Caki2 (cell line): ENCODE data around the gene MNAT1. TPM values are rescaled to one million over a fixed set of nuclear protein-coding genes. Genes with fewer than 3 reads are reported as not detected.
"Not testable (repeated sequence)": the region's sequence is repeated elsewhere in the genome, so short reads cannot be mapped to it uniquely, and the experiment has no call there.

ENCODE experiments used
- DNase-seq: peaks from one replicate; pipeline ENCODE4 v3.0.0-alpha.2; 2015; ENCODE audit warnings: low read depth
- in situ Hi-C: cut with HindIII; loops from 2 replicates; pipeline ENCODE4 v1.10.0; 2016; ENCODE audit warnings: low sequenced_read_pairs, low pct_unique_long_range_greater_than_20kb, mixed read lengths
- total RNA-seq: library from RNA; depleted of rRNA; stranded (reverse); fragments of >200 nt; shearing (Covaris generic); gene quantifications from 2 replicates; pipeline ENCODE4 v1.2.3, GENCODE V29; 2014; ENCODE audit warnings: low replicate concordance; rRNA removed

Gene MNAT1
- total RNA-seq = 49.3 and 94.1 TPM in 2 replicates

DNA sequence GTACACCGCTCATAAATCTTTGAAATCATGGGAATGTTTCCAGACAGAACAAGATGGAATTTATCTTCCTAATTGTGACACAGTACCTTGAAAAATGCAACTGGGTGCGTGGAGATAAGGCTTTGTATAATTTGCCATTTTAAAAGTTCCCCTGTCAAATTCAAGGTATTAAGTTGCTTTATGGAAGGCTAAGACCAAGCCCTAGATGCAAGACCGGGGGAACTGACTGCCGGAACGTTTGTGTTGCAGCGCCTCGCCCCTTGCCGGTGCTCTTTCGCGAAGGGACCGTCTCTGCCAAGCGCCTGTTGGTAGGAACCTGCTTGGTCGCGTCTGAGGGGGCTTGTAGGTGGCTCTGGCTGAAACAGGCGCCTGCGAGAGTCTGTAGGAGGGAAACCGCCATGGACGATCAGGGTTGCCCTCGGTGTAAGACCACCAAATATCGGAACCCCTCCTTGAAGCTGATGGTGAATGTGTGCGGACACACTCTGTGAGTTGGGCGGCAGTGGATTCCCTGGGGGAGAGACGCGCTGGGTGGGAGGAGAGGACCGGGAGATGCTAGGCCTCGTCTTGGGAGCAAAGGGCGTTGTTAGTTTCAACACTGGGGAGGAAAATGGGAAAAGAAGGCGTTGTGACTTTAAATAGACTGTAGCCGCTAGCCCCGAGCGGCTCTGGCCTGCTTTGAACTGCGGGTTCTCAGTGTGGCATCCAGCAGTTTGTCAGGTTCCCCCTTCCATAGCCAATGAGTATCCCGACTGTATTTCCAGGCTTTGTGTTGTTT lies at the start of gene MNAT1:
Gene MNAT1, plus strand, starts transcription at position 297 of the 778 bp plus-strand sequence. Its CDS starts 102 bp downstream, at position 399.
- peak; percentile 66 for DNase-seq
- in situ Hi-C loops = no loop called here

DNA sequence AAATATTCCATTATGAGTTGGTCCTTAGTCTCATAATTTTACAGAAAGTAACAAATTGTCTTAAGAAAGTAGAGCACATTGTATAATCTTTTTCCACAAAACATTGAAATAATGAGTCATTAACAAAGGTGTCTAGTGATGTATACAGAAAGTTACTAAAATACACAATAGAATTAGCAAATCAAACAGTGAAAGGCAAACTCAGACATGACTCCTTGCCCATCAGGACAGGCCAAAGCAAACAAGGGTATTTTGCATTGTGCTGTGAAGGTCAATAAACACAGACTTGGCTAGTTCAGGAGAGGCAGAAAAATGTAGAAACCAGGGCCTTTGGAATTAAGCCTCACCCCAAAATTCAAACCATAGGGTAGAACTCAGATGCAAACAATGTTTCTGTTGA lies 47.7 kb upstream of the MNAT1 start:
- in situ Hi-C loops = no loop called here
- DNase-seq = no peak

DNA sequence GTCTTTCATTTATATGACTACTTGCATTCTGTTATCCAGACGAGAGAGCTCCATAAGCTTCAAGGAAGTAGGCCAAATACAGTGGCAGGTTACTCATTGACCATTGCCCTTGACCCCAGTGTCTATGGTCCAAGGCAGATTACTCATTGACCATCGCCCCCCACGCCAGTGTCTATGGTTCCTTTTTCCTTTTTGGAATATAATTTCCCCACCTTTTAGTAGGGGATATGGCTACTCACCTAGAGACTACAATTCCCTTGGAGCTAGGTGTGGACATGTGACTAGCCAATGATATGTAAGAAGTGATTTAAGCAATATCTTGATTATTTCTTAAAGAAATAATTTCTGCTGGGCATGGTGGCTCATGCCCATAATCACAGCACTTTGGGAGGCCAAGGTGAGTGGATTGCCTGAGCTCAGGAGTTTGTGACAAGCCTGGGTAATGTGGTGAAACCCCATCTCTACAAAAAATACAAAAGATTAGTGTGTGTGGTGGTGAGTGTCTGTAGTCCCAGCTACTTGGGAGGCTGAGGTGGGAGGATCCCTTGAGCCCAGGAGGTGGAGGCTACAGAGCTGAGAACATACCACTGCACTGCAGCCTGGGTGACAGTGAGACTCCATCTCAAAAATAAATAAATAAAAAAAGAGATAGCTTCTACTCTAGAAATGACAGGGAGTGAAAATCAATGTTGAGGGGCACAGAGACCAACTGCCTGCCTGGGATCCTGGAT lies 43.0 kb upstream of the MNAT1 start:
- in situ Hi-C loops = no loop called here
- no peak for DNase-seq

DNA sequence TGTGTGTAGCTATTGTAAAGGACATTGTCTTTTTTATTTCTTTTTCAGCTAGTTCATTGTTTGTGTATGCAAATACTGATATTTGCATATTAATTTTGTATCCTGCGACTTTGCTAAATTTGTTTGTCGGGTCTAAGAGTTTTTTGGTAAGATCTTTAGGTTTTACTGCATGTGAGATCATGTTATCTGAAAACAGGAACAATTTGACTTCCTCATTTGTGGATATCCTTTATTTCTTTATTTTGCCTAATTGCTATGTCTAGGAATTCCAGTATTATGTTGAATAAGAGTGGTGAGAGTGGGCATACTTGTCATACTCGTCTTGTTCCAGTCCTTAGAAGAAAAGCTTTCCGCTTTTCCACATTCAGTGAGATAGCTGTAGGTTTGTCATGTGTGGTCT lies 39.2 kb upstream of the MNAT1 start:
- in situ Hi-C loops = no loop called here
- DNase-seq = no peak

GRCh38 chr14:60700598-60700997 lies 34.0 kb upstream of the MNAT1 start:
- no peak for DNase-seq
- in situ Hi-C loops = no loop called here

DNA sequence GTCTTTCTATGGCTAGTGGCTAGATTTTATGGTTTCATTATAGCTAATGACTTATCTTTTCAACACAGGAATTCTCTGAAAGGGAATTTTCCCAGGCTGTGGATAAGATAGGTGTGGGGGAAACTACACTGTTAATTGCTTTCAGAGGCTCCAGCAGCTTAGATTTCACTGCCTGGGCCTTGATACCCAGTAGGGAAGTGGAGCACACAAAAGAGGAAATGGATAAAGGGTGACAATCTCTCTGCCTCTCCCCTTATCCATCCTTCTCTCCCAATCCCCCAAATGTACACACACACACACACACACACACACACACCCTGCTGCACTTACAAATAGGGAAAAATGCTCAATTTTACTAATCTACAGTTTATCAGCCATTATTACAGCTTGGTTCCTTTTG lies 29.5 kb upstream of the MNAT1 start:
- DNase-seq = no peak
- in situ Hi-C loops = no loop called here

DNA sequence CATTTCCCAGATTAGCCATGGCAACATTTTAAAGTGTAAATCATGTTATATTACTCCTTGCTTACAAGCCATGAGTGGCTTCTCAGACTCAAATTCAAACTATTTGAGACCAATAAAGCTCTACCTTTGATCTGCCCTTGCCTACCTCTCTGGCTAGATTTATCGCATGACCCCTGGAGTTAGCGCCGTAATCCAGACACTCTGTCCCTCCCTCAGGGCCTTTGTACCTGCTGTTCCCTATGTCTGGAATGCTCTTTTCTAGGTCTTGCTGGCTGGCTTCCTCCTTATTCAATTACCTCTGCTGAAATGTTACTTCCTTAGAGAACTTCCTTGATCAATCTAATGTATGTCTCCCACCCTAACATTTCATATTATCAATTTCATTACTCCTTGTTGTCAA lies 26.7 kb upstream of the MNAT1 start:
- DNase-seq = no peak
- in situ Hi-C loops = no loop called here

GRCh38 chr14:60710494-60710893 lies 24.1 kb upstream of the MNAT1 start:
- no peak for DNase-seq
- in situ Hi-C loops = no loop called here

DNA sequence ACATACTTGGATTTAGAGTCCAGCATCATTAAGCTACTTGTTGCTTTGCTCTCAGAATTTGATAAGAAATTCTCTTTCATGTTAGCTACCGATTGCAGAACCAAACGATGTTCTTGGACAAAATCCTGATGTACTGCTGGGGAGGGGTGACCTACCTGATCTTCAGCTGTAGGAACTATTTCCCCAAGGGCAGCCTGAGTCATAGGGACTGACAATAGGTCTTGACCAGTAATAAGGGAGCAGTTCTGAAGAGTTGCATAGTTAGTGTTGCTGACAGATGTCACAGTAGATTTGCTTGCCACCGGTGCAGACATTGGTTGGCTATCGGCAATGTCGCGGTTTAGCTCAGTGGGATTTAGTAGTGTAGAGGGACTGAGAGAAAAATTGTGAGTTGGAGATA lies 21.0 kb upstream of the MNAT1 start:
- no peak for DNase-seq
- in situ Hi-C loops = no loop called here

DNA sequence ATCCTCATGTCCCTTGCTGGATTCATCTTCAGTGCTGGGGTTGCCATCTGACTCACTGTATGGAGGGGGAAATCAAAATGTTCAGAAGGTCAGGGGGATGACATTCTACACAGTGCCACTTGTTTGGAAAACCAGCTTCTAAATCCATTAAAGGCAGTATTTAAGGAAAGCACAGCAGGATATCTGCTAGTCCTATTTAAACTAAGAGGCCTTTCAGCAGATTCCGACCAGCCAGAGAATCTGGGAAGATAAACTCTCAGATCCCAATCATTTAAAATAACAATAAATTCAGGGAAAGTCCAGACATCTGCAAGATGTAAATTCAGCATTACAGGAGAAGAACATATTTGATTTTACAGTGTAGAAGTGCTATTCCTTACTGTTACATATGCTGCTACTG lies 14.2 kb upstream of the MNAT1 start:
- in situ Hi-C loops = no loop called here

DNA sequence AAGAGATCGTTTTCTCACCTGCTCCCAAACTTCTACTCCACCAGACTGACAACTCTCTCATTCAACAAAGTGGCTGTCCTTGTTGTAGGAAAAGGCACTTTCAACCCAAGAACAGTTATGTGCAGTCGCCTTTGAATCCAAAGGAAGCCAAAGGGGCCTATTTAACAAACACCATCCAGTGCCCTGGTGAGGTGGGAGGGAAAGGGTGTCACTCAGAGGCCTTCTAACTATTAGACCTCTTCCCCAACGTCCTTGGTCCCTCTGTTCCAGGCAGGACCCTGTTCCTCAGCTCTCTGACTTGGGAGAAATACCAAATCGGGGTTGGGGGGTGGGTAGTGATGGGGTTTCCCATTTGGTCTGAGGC lies 13.6 kb upstream of the MNAT1 start:
- in situ Hi-C loops = no loop called here

More for the DNA sequence above, 14.2 kb upstream of the MNAT1 start:
- no peak for DNase-seq

DNA sequence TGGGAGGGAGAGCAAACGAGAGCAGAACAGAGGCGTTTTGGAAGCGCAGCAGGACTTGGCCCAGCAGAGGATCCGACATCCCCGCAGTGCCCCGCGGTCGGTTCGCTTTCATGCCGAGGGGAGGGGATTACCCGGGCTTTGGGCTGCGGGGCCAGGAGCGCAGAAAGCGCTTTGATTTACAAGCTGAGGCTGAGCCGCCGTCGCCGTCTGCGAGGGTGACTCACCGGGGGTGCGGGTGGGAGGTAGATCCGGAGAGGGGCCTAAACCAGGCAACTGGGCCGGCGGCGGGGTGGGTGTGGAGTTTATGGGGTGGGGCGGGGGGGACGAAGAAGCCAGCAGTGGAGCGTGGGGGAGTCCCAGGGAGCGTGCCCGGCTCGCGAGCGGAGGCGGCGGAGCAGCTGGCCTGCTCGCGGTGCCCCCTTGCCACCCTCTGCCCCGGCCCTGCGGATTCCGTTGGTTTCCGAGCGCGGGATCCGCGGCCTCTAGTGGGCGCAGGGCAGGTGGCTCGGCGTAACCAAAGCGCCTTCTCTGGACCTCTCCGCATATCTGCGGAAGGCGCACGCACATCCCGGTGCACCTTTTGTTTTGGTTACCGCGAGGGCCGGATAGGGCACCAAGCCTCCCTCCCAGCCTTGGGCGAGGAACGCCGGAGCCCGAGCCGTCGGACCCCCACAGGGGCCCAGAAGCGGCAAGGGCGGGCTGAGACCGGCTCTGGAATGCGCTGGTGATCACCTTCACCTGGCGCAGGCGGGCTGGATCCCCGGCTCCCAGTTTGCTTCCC lies 13.0 kb upstream of the MNAT1 start:
- no peak for DNase-seq
- in situ Hi-C loops = no loop called here

More for the DNA sequence above, 13.6 kb upstream of the MNAT1 start:
- no peak for DNase-seq

DNA sequence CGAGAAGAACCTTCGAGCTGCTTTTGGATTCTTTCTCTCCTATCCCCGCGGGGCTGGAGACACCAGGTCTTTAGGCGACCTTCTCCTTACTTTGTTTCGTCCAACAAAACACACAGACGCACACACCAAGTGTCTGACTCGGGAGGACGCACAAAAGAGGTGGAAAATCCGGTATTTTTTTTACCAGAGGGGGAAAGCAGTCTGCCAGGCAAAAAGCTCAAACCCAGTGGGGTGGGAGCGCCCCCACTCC lies 12.5 kb upstream of the MNAT1 start:
- in situ Hi-C loops = no loop called here
- no peak for DNase-seq

GRCh38 chr14:60722357-60723115 lies 12.0 kb upstream of the MNAT1 start:
- in situ Hi-C loops = no loop called here
- peak; percentile 28 for DNase-seq

DNA sequence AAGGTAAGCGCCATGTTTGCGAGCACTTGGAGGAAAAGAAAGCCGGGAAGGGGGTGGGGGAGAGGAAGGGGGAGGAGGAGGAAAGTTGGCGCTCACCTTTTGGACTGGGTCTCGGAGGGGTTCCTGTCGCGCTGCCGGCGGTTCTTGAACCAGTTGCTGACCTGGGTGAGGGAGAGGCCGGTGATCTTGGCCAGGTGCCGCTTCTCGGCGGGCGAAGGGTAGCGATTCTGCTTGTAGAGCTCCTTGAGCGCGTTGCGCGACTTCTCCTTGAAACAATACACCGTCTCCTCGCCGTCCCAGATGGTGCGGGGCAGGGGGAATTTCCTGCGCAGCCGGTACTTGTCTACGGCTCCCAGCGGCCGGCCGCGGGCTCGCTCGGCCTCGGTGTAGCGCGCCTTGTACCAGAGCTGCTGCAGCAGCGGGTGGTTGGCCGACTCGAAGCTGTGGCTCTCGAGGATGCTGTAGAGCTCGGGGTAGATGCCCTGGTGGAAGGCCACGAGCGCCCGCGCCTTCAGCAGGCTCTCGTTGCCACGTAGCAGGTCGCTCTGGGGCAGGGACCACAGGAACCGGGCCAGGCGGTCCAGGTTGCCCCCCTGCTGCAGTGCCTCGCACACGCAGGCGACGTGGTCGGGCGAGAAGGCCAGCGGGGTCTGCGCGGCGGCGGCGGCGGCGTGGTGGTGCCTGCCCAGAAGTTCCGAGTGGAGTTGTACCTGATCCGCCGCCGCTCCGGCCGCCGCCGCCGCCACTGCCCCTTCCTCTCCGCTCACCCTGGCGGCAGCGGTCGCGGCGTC lies 11.2 kb upstream of the MNAT1 start:
- DNase-seq = peak; percentile 46
- in situ Hi-C loops = no loop called here

DNA sequence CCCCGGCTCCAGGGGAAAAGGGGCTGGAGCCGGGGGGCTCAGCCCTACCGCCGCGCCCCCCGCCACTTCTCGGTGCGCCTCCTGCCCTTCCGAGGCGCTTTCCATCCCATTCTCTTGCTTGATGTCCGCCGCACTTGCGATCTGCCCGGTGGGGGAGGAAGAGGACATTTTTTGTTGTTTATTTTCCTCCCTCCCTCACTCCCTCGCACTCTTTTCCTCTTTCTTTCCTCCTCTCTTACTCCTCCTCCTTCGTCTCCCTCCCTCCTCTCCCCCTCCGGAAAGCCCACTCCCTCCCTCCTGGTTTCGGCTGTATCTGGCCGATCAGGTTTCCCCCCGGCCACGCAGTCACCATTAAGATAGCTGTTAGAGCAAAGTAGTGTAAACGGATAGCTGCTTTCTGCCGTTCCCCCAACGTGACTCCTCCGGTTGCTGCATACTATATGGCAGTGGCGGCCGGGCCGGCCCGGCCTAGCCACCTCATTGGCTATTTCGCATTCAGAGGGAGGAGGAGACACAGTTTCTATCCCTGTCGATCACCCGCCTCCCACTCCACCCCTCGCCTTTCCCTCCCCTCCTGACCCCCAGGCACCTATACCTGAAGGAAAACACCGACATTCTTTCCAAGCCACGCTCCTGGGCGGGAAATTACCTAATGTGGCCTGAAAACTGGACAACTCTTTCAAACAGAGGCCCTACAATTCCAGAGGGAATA lies 10.5 kb upstream of the MNAT1 start, which contains the start of gene SIX4:
Gene SIX4, minus strand, starts transcription at position 445 of the 712 bp plus-strand sequence. Its CDS starts 277 bp downstream, at position 168.
- peak; percentile 84 for DNase-seq
- in situ Hi-C loops = no loop called here

DNA sequence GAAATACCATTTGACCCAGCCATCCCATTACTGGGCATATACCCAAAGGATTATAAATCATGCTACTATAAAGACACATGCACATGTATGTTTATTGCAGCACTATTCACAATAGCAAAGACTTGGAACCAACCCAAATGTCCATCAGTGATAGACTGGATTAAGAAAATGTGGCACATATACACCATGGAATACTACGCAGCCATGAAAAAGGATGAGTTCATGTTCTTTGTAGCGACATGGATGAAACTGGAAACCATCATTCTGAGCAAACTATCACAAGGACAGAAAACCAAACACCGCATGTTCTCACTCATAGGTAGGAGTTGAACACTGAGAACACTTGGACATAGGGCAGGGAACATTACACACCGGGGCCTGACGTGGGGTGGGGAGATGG lies 3.3 kb upstream of the MNAT1 start:
- DNase-seq, in situ Hi-C loops: not testable (repeated sequence)
